GM12878 (cell line): ENCODE data around the gene KDM4D. TPM values are rescaled to one million over a fixed set of nuclear protein-coding genes. Genes with fewer than 3 reads are reported as not detected.

ENCODE experiments used
- ASH2L ChIP-seq: fragments of 300-600, 200-600 bp; sonication (generic); IDR thresholded peaks from 2 replicates; pipeline ENCODE4 v1.6.1; 2017; ENCODE audit warnings: low read depth, mild to moderate bottlenecking, borderline replicate concordance
- BMI1 ChIP-seq: fragments of 450-650 bp; IDR thresholded peaks from 2 replicates; pipeline ENCODE4 v1.6.1; 2016; ENCODE audit warnings: mild to moderate bottlenecking, moderate library complexity, borderline replicate concordance
- CBX3 ChIP-seq: fragments of 200-600 bp; sonication (generic); IDR thresholded peaks from 2 replicates; pipeline ENCODE4 v1.6.1; 2016; ENCODE audit warnings: low read depth, borderline replicate concordance
- CREM ChIP-seq: IDR thresholded peaks from 2 replicates; pipeline ENCODE4 v1.6.1; 2014; ENCODE audit warnings: antibody characterized with exemption, low read depth
- CTCF ChIP-seq, 3 experiments: IDR thresholded peaks in 2 of 3; conservative IDR thresholded peaks in 1 of 3; 2 replicates each; pipeline ENCODE4 v1.5.1; 2011; ENCODE audit warnings: low read depth in 3 of 3, low read length in 3 of 3, mild to moderate bottlenecking in 3 of 3, control low read depth in 2 of 3, moderate library complexity in 2 of 3, inconsistent platforms in 1 of 3, mixed read lengths in 1 of 3; ENCODE audit not compliant: control insufficient read depth in 2 of 3, insufficient read depth in 1 of 3; ENCODE audit errors: extremely low read depth in 1 of 3
- EED ChIP-seq: sonication (generic); IDR thresholded peaks from 2 replicates; pipeline ENCODE4 v1.6.1; 2016; ENCODE audit warnings: antibody characterized with exemption, low read depth
- HCFC1 ChIP-seq: fragments of 150-350 bp; IDR thresholded peaks from 2 replicates; pipeline ENCODE4 v1.6.1; 2014; ENCODE audit warnings: low read length
- HDAC6 ChIP-seq: fragments of 200-600 bp; sonication (generic); IDR thresholded peaks from one replicate; pipeline ENCODE4 v1.8.0; 2017; ENCODE audit warnings: antibody characterized with exemption; ENCODE audit not compliant: unreplicated experiment
- IKZF2 ChIP-seq, 2 experiments: fragments of 450-650 bp; IDR thresholded peaks; 2 replicates each; pipeline ENCODE4 v1.6.1; 2017; ENCODE audit warnings: mild to moderate bottlenecking in 2 of 2, moderate library complexity in 2 of 2
- JUNB ChIP-seq: IDR thresholded peaks from 2 replicates; pipeline ENCODE4 v1.6.1; 2016; ENCODE audit warnings: antibody characterized with exemption, mild to moderate bottlenecking
- KAT2A ChIP-seq: conservative IDR thresholded peaks from 2 replicates; pipeline ENCODE4 v1.6.1; 2011; ENCODE audit warnings: low read depth, low read length; ENCODE audit not compliant: control insufficient read depth
- KLF5 ChIP-seq: fragments of 450-650 bp; IDR thresholded peaks from 2 replicates; pipeline ENCODE4 v1.6.1; 2014; ENCODE audit warnings: mild to moderate bottlenecking; ENCODE audit not compliant: partially characterized antibody
- MAX ChIP-seq: IDR thresholded peaks from 2 replicates; pipeline ENCODE4 v1.6.1; 2012; ENCODE audit warnings: low read depth, low read length, improper control_type of control experiment
- MEF2A ChIP-seq: IDR thresholded peaks from 2 replicates; pipeline ENCODE4 v1.6.1; 2011; ENCODE audit warnings: low read depth, mild to moderate bottlenecking, low read length, moderate library complexity; ENCODE audit not compliant: insufficient read depth
- NFIC ChIP-seq: IDR thresholded peaks from 2 replicates; pipeline ENCODE4 v1.6.1; 2012; ENCODE audit warnings: low read depth, mild to moderate bottlenecking, inconsistent platforms, low read length, moderate library complexity
- NFYA ChIP-seq: IDR thresholded peaks from 2 replicates; pipeline ENCODE4 v1.6.1; 2011; ENCODE audit warnings: low read depth, mild to moderate bottlenecking, low read length, improper control_type of control experiment, borderline replicate concordance
- NR2F1 ChIP-seq: fragments of 450-650 bp; conservative IDR thresholded peaks from 2 replicates; pipeline ENCODE4 v1.6.1; 2017; ENCODE audit warnings: mild to moderate bottlenecking
- NRF1 ChIP-seq: conservative IDR thresholded peaks from 2 replicates; pipeline ENCODE4 v1.6.1; 2011; ENCODE audit warnings: mild to moderate bottlenecking, low read depth, low read length, improper control_type of control experiment
- PML ChIP-seq: IDR thresholded peaks from 2 replicates; pipeline ENCODE4 v1.6.1; 2012; ENCODE audit warnings: low read length, inconsistent platforms
- POLR2A ChIP-seq: IDR thresholded peaks from 2 replicates; pipeline ENCODE4 v1.6.1; 2011; ENCODE audit warnings: low read depth, mild to moderate bottlenecking, low read length
- POLR2AphosphoS5 ChIP-seq: IDR thresholded peaks from 2 replicates; pipeline ENCODE4 v1.6.1; 2011; ENCODE audit warnings: mild to moderate bottlenecking, low read length, inconsistent platforms
- RAD21 ChIP-seq: IDR thresholded peaks from 2 replicates; pipeline ENCODE4 v1.6.1; 2011; ENCODE audit warnings: mild to moderate bottlenecking, low read depth, low read length, moderate library complexity; ENCODE audit not compliant: insufficient read depth
- SMAD1 ChIP-seq: fragments of 450-650 bp; IDR thresholded peaks from 2 replicates; pipeline ENCODE4 v1.6.1; 2018; ENCODE audit warnings: mild to moderate bottlenecking, low read depth; ENCODE audit not compliant: partially characterized antibody
- SREBF2 ChIP-seq: IDR thresholded peaks from 2 replicates; pipeline ENCODE4 v1.6.1; 2012; ENCODE audit warnings: mild to moderate bottlenecking, low read length
- STAT3 ChIP-seq: IDR thresholded peaks from 2 replicates; pipeline ENCODE4 v1.6.1; 2011; ENCODE audit warnings: low read depth, low read length, improper control_type of control experiment
- TCF3 ChIP-seq: IDR thresholded peaks from 2 replicates; pipeline ENCODE4 v1.6.1; 2012; ENCODE audit warnings: low read depth, mild to moderate bottlenecking, low read length, borderline replicate concordance; ENCODE audit not compliant: insufficient read depth
- polyA plus RNA-seq, 11 experiments: library from polyadenylated mRNA; depleted of rRNA in 4 of 11; unstranded in 6 of 11; stranded (reverse) in 5 of 11; fragments of >200 nt; fragmentation: Nextera tagmentation in 4 of 11; fragmentation: Illumina TruSeq in 1 of 11; extraction: Ambion mirVana in 4 of 11; extraction: Trizol in 1 of 11; gene quantifications; 1 replicate in 1 of 11; 2 replicates in 10 of 11; pipeline versions ENCODE4 v1.2.1 to v1.2.3, GENCODE V29; 2011 to 2016; ENCODE audit warnings: inconsistent platforms in 2 of 11, missing spikeins in 2 of 11, low read depth in 1 of 11
- total RNA-seq, 4 experiments: library from RNA; depleted of rRNA in 3 of 4; stranded (reverse); fragments of >200 nt in 3 of 4; fragmentation: Illumina TruSeq in 1 of 4; extraction: Trizol in 1 of 4; gene quantifications; 2 replicates each; pipeline versions ENCODE4 v1.2.1 to v1.2.3, GENCODE V29; 2013 to 2021
- TF ChIP-seq, protein P1 (sequence below): IDR thresholded peaks from 2 replicates; pipeline ENCODE4 v1.6.1; 2012; ENCODE audit warnings: mild to moderate bottlenecking, low read depth, low read length

KDM4D gene
- total and polyA plus RNA-seq, 10 of the 15 experiments (the other 5 are each of a cell fraction or from before 2014, with no cell fraction given): 0.63 to 2.6 (median 1.3) TPM

- no peak for TF ChIP-seq NRF1
- TF ChIP-seq IKZF2 (IDR thresholded peaks at IDR 0.05): no peak
- no peak for TF ChIP-seq CTCF (IDR thresholded peaks at IDR 0.05 in 2 of 3, conservative IDR thresholded peaks at IDR 0.05 in 1 of 3; ENCODE audit: control insufficient read depth in 2 of 3, extremely low read depth in 1 of 3, insufficient read depth in 1 of 3, low read depth in 3 of 3, low read length in 3 of 3)
- no peak for TF ChIP-seq CBX3
- no peak for TF ChIP-seq EED
- no peak for TF ChIP-seq MAX
- no peak for TF ChIP-seq TCF3
- TF ChIP-seq, protein P1, sequence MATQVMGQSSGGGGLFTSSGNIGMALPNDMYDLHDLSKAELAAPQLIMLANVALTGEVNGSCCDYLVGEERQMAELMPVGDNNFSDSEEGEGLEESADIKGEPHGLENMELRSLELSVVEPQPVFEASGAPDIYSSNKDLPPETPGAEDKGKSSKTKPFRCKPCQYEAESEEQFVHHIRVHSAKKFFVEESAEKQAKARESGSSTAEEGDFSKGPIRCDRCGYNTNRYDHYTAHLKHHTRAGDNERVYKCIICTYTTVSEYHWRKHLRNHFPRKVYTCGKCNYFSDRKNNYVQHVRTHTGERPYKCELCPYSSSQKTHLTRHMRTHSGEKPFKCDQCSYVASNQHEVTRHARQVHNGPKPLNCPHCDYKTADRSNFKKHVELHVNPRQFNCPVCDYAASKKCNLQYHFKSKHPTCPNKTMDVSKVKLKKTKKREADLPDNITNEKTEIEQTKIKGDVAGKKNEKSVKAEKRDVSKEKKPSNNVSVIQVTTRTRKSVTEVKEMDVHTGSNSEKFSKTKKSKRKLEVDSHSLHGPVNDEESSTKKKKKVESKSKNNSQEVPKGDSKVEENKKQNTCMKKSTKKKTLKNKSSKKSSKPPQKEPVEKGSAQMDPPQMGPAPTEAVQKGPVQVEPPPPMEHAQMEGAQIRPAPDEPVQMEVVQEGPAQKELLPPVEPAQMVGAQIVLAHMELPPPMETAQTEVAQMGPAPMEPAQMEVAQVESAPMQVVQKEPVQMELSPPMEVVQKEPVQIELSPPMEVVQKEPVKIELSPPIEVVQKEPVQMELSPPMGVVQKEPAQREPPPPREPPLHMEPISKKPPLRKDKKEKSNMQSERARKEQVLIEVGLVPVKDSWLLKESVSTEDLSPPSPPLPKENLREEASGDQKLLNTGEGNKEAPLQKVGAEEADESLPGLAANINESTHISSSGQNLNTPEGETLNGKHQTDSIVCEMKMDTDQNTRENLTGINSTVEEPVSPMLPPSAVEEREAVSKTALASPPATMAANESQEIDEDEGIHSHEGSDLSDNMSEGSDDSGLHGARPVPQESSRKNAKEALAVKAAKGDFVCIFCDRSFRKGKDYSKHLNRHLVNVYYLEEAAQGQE: no peak
- no peak for TF ChIP-seq HDAC6
- TF ChIP-seq MEF2A: 0 out of 2 replicates have a peak, but pooled peaks have one; percentile 28
- TF ChIP-seq STAT3: no peak
- peak; percentile 76 for TF ChIP-seq HCFC1
- TF ChIP-seq ASH2L: no peak; the same call in none of the 2 replicates
- peak; percentile 76 for TF ChIP-seq CREM
- TF ChIP-seq KLF5: peak; percentile 61
- TF ChIP-seq JUNB: no peak
- 0 out of 2 replicates have a peak, but pooled peaks have one; percentile 1 for TF ChIP-seq RAD21
- TF ChIP-seq PML: peak; percentile 84
- no peak for TF ChIP-seq NR2F1
- TF ChIP-seq NFYA: no peak
- TF ChIP-seq KAT2A: no peak
- TF ChIP-seq NFIC: 0 out of 2 replicates have a peak, but pooled peaks have one; percentile 20
- peak; percentile 96 for TF ChIP-seq POLR2A
- TF ChIP-seq POLR2AphosphoS5: peak; percentile 97
- no peak for TF ChIP-seq BMI1
- TF ChIP-seq SREBF2: no peak
- no peak for TF ChIP-seq SMAD1
Measured at GRCh38 chr11:94973099-94973968, at the start of gene KDM4D, which contains the start of gene CWC15 (continued).
